Naive thymus-derived CD8-positive, alpha-beta T cell (primary cell): Measurements from ENCODE around the gene AGPAT1. TPM values are rescaled to one million over a fixed set of nuclear protein-coding genes. Genes with fewer than 3 reads are reported as not detected.
A peak's percentile ranks its signal among the peaks of the same experiment; 100 is the strongest.

Experiments
- ATAC-seq, 2 donors: fragments of 150-1000 bp; cut with Tn5 transposase in 1 of 2; sonication (Bioruptor Pico), chemical (Tn5 transposase) in 1 of 2; 1 replicate in 1 of 2; 2 replicates in 1 of 2; pipeline ENCODE4 v1.10.0; 2021; ENCODE audit warnings: mild to moderate bottlenecking in 2 of 2, moderate library complexity in 2 of 2
- POLR2A ChIA-PET: fragments of 350-600 bp; sonication (Branson Sonifier 250); formaldehyde crosslinking; loops from one replicate; lab custom pipeline; 2021; ENCODE audit warnings: antibody characterized with exemption; lab: Charles Lee
- DNase-seq, 10 donors: peaks; one replicate each; pipeline versions ENCODE4 v3.0.0 to v3.0.0-alpha.2; 2020 to 2022
- H3K27ac Mint-ChIP-seq, 10 donors: one replicate each; pipeline ENCODE4 v1.8.0; 2020 to 2022; ENCODE audit warnings: mild to moderate bottlenecking in 10 of 10, mixed read lengths in 10 of 10, moderate library complexity in 4 of 10, inconsistent platforms in 1 of 10
- H3K27me3 Mint-ChIP-seq, 5 donors: one replicate each; pipeline ENCODE4 v1.8.0; 2021 to 2022; ENCODE audit warnings: mixed read lengths in 5 of 5
- H3K36me3 Mint-ChIP-seq, 3 donors: one replicate each; pipeline ENCODE4 v1.8.0; 2020 to 2022; ENCODE audit warnings: mixed read lengths in 3 of 3, mild to moderate bottlenecking in 2 of 3, inconsistent platforms in 1 of 3
- H3K4me1 Mint-ChIP-seq, 4 donors: one replicate each; pipeline ENCODE4 v1.8.0; 2021 to 2022; ENCODE audit warnings: mixed read lengths in 4 of 4
- H3K4me3 Mint-ChIP-seq, 10 donors: one replicate each; pipeline ENCODE4 v1.8.0; 2020 to 2022; ENCODE audit warnings: mild to moderate bottlenecking in 10 of 10, mixed read lengths in 10 of 10, moderate library complexity in 6 of 10, inconsistent platforms in 1 of 10
- H3K9me3 Mint-ChIP-seq, 9 donors: one replicate each; pipeline ENCODE4 v1.8.0; 2020 to 2022; ENCODE audit warnings: mixed read lengths in 9 of 9, mild to moderate bottlenecking in 3 of 9, inconsistent platforms in 1 of 9, moderate library complexity in 1 of 9
- microRNA-seq: library from miRNA; unstranded; fragments of <30 nt; microRNA quantifications from one replicate; pipeline ENCODE4 v1.2.0, GENCODE V29; 2022; ENCODE audit warnings: borderline microRNAs expressed
- polyA plus RNA-seq, 3 donors: library from polyadenylated mRNA; unstranded; fragments of 300-500 nt; fragmentation: Illumina TruSeq; gene quantifications; one replicate each; pipeline ENCODE4 v1.2.3, GENCODE V29; 2021
- total RNA-seq, 8 experiments: library from RNA in 2 of 8; stranded (reverse) in 2 of 8; gene quantifications; one replicate each; pipeline ENCODE4 v1.2.3 and lab custom pipeline; 2021 to 2026

AGPAT1 gene
- total and polyA plus RNA-seq, 5 experiments from 2014 or later: 16.3 to 28.6 (median 19.5) TPM

DNA sequence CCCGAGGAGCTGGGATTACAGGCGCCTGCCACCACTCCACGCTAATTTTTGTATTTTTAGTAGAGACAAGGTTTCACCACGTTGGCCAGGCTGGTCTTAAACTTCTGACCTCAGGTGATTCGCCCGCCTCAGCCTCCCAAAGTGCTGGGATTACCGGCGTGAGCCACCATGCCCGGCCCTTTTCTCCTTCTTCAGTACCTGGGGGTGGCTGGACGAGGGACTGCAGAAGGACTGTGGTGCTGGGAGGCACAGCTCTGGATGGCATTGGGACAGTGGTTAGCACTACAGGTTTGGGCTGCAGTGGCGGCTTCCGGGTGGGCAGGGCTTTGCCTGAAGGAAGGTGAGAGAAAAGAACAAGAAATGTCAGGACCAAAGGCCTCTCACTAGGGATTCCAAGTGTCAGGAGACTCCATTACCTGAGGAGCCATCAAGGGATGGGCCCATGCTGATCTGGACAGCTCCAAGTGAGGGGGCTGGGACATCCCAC, 55.3 kb downstream of the AGPAT1 start:
- Mint-ChIP-seq H3K36me3 (peaks cover 4 to 89% (median 9%) of the 10 kb centered on the region in 3 donors), H3K27me3 (no peaks in the 10 kb centered on the region), H3K4me1 (peaks cover 15 to 33% (median 26%) of the 10 kb centered on the region in 4 donors), H3K9me3 (no peaks in the 10 kb centered on the region), H3K4me3 (no peak overlapping the region), H3K27ac (peak overlapping the region in 2 of 10 donors; percentile 28)
- ATAC-seq: no peak
- peak in 1 of 10 donors; percentile 52 for DNase-seq
- POLR2A ChIA-PET: interaction anchor here (1.1 kb wide), 1 partner anchor 32 kb away, joined by 3 read pairs; no protein-coding TSS in a partner anchor

DNA sequence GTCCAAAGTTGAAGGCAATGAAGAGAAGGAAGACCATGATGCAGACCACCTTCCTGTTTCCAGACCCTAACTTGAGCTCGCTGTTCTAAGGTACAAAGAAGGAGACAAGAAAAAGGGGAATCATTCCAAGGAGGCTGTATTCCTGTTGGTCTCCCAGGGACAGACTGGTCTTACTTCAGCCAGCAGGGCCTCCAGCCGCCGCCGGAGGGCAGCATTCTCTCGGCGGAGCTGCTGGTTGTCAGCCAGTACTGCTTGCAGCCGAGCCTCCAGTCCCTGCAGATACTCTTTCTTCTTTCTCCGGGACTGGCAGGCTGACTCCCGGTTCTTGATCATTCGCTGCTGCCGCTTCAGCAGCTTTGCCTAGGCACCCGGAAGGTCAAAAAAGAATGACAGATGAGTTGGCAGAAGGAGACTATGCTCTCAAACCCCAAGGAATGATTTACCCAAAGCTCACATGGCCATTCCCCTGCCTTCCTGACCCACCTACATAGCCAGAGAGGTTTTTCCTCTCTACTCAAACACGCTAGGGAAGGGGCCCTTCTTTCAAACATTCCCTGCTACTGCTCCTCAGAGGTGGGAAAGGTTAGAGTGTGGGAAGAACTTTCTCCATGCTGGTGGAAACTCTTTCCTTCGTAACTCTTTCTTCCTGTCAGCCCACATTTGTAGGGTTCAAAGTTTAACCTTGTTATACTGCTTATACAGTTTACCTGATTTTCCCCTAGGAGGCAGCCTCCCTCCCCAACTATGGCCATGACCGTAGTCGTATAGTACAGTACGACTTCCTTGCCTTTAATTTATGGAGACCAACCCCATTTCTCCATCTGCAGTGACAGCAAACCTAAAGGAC, 56.9 kb downstream of the AGPAT1 start:
- POLR2A ChIA-PET: interaction anchor here (0.9 to 1.5 kb wide), 4 partner anchors 9 to 75 kb away, joined by 3 to 6 read pairs (median 4); partner anchors contain the start of genes ATF6B and GPSM3
- peak; percentile 83 to 90 for ATAC-seq
- peaks cover 13 to 29% (median 20%) of the 10 kb centered on the region in 4 donors for H3K4me1 Mint-ChIP-seq
- H3K27ac Mint-ChIP-seq: peak overlapping the region in 7 of 10 donors; percentile 13 to 68 (median 60)
- DNase-seq: peak; percentile 51 to 81 (median 64)
- H3K27me3 Mint-ChIP-seq: no peaks in the 10 kb centered on the region
- peaks cover 2 to 92% (median 4%) of the 10 kb centered on the region in 3 donors for H3K36me3 Mint-ChIP-seq
- no peaks in the 10 kb centered on the region for H3K9me3 Mint-ChIP-seq
- H3K4me3 Mint-ChIP-seq: no peak overlapping the region

Small RNA genes within 50 kb of the gene (microRNA-seq; reads per million reads assigned to microRNA genes)
- gene MIR6721: not detected
- not detected for gene MIR6833

Other genes with a start within 250 kb of the AGPAT1 start
- 1 to 10 TPM; 3.8 to 4.3 TPM for gene C2, start 248.4 kb downstream of the AGPAT1 start, total RNA-seq
- gene C2, start 248.4 kb downstream of the AGPAT1 start, polyA plus RNA-seq: not detected
- 1 to 10 TPM; 1.0 to 1.4 TPM for gene CFB, start 230.0 kb downstream of the AGPAT1 start, total RNA-seq
- under 1 TPM in 2 of 3 donors, not detected in 1; 0.22 to 0.61 TPM for gene CFB, start 230.0 kb downstream of the AGPAT1 start, polyA plus RNA-seq
- gene NELFE, start 217.1 kb downstream of the AGPAT1 start, total RNA-seq: 10 to 100 TPM; 41.7 to 45.1 TPM
- gene NELFE, start 217.1 kb downstream of the AGPAT1 start, polyA plus RNA-seq: 10 to 100 TPM; 55.9 to 68.6 (median 66.4) TPM
- 100 to 1,000 TPM; 130 to 141 TPM for gene SKIC2, start 216.9 kb downstream of the AGPAT1 start, total RNA-seq
- 10 to 100 TPM; 18.1 to 19.9 (median 19.4) TPM for gene SKIC2, start 216.9 kb downstream of the AGPAT1 start, polyA plus RNA-seq
- 10 to 100 TPM; 36.4 to 41.0 TPM for gene DXO, start 203.9 kb downstream of the AGPAT1 start, total RNA-seq
- gene DXO, start 203.9 kb downstream of the AGPAT1 start, polyA plus RNA-seq: 10 to 100 TPM; 12.5 to 16.4 (median 14.5) TPM
- gene C4A, start 194.0 kb downstream of the AGPAT1 start, total RNA-seq: 1 to 10 TPM; 5.9 to 6.0 TPM
- under 1 TPM in 1 of 3 donors, not detected in 2; 0.81 TPM for gene C4A, start 194.0 kb downstream of the AGPAT1 start, polyA plus RNA-seq
- 1 to 10 TPM; 7.7 to 8.7 TPM for gene C4B, start 161.3 kb downstream of the AGPAT1 start, total RNA-seq
- gene C4B, start 161.3 kb downstream of the AGPAT1 start, polyA plus RNA-seq: under 1 TPM in 1 of 3 donors, not detected in 2; 0.31 TPM
- 1 to 10 TPM; 1.2 to 1.8 TPM for gene CYP21A2, start 137.7 kb downstream of the AGPAT1 start, total RNA-seq
- not detected for gene CYP21A2, start 137.7 kb downstream of the AGPAT1 start, polyA plus RNA-seq
- gene TNXB, start 66.7 kb downstream of the AGPAT1 start, total RNA-seq: 10 to 100 TPM; 14.5 to 17.8 TPM
- gene TNXB, start 66.7 kb downstream of the AGPAT1 start, polyA plus RNA-seq: under 1 TPM in 1 of 3 donors, not detected in 2; 0.13 TPM
- 100 to 1,000 TPM; 140 to 141 TPM for gene ATF6B, start 47.8 kb downstream of the AGPAT1 start, total RNA-seq
- 10 to 100 TPM; 17.5 to 25.7 (median 21.4) TPM for gene ATF6B, start 47.8 kb downstream of the AGPAT1 start, polyA plus RNA-seq
- 1 to 10 TPM; 1.8 to 2.1 TPM for gene FKBPL, start 45.8 kb downstream of the AGPAT1 start, total RNA-seq
- gene FKBPL, start 45.8 kb downstream of the AGPAT1 start, polyA plus RNA-seq: 1 to 10 TPM in 1 of 3 donors, under 1 TPM in 2; 0.37 to 2.5 (median 0.51) TPM
- 1 to 10 TPM; 5.5 to 5.6 TPM for gene PRRT1, start 24.1 kb downstream of the AGPAT1 start, total RNA-seq
- 1 to 10 TPM; 1.2 to 3.6 (median 2.8) TPM for gene PRRT1, start 24.1 kb downstream of the AGPAT1 start, polyA plus RNA-seq
- 10 to 100 TPM; 22.6 to 23.1 TPM for gene PPT2, start 21.9 kb downstream of the AGPAT1 start, total RNA-seq
- gene PPT2, start 21.9 kb downstream of the AGPAT1 start, polyA plus RNA-seq: 10 to 100 TPM; 17.3 to 20.6 (median 18.3) TPM
- gene EGFL8, start 11.5 kb downstream of the AGPAT1 start, total RNA-seq: 10 to 100 TPM; 29.3 to 30.1 TPM
- under 1 TPM in 1 of 3 donors, not detected in 2; 0.61 TPM for gene EGFL8, start 11.5 kb downstream of the AGPAT1 start, polyA plus RNA-seq
- gene RNF5, start 2.3 kb upstream of the AGPAT1 start, total RNA-seq: 10 to 100 TPM; 38.6 to 40.0 TPM
- gene RNF5, start 2.3 kb upstream of the AGPAT1 start, polyA plus RNA-seq: 100 to 1,000 TPM; 102 to 117 (median 102) TPM
- 10 to 100 TPM; 56.0 to 60.3 TPM for gene AGER, start 8.2 kb upstream of the AGPAT1 start, total RNA-seq
- gene AGER, start 8.2 kb upstream of the AGPAT1 start, polyA plus RNA-seq: 1 to 10 TPM in 1 of 3 donors, under 1 TPM in 2; 0.09 to 1.9 (median 0.25) TPM
- 100 to 1,000 TPM; 173 to 174 TPM for gene PBX2, start 14.1 kb upstream of the AGPAT1 start, total RNA-seq
- gene PBX2, start 14.1 kb upstream of the AGPAT1 start, polyA plus RNA-seq: 1 to 10 TPM; 1.6 to 2.2 (median 2.0) TPM
- 100 to 1,000 TPM; 274 to 276 TPM for gene GPSM3, start 16.6 kb upstream of the AGPAT1 start, total RNA-seq
- 100 to 1,000 TPM; 106 to 144 (median 138) TPM for gene GPSM3, start 16.6 kb upstream of the AGPAT1 start, polyA plus RNA-seq
- 1 to 10 TPM; 1.2 to 1.8 TPM for gene NOTCH4, start 48.0 kb upstream of the AGPAT1 start, total RNA-seq
- gene NOTCH4, start 48.0 kb upstream of the AGPAT1 start, polyA plus RNA-seq: under 1 TPM; 0.22 to 0.48 (median 0.28) TPM
- gene TSBP1, start 195.8 kb upstream of the AGPAT1 start, total RNA-seq: not detected
- gene TSBP1, start 195.8 kb upstream of the AGPAT1 start, polyA plus RNA-seq: not detected
- gene BTNL2, start 231.1 kb upstream of the AGPAT1 start, total RNA-seq: not detected
- gene BTNL2, start 231.1 kb upstream of the AGPAT1 start, polyA plus RNA-seq: not detected